OCI-M2 (cell line): ENCODE results near the gene TANC1.

Experiments
- DNase-seq: peaks from one replicate; lab custom pipeline; 2025; ENCODE audit not compliant: unreplicated experiment; lab: John Stamatoyannopoulos, UW

Gene TANC1

GRCh38 chr2:159211447-159212396 lies 243.3 kb downstream of the TANC1 start:
- DNase-seq, result no peak

DNA sequence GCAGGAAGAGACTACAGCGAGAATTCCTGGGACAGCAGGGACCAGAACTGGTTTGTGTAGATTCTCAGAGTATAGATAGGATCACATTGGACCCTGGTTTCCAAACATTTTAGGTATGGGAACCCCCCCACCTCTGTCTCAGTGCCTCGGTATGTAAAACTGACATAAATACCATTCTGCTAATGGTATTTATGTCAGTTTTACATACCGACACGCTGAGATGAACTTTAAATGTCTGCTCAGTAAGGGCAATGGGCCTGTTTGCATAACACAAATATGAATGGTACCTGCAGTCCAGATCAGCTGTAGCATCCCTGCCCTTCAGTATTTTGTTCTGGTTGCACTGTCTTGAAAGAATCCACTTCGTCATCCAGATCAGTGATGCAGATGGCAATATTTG lies 244.9 kb downstream of the TANC1 start:
- no peak for DNase-seq

GRCh38 chr2:159214325-159214865 lies 246.0 kb downstream of the TANC1 start:
- DNase-seq, result no peak

GRCh38 chr2:159215116-159215515 lies 246.7 kb downstream of the TANC1 start:
- DNase-seq, result no peak

DNA sequence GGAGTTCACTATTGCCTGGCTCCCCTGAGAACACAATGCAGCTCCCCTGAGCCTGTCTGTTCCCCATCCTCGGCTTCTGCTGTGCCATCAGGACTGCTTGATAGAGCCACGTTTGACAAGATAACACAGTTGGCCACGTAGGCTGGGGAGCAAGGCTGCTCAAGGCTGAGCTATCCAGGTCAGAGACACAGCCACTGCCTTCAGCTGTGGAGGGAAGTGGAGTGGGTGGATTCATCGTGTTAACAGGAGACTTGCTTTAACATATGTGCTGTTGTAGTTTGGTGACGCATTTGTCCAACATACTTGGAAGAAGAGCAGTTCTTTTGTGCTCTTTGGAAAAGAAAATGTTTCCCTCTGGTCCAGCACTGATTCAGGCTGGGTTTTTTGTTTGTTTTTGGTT lies 249.2 kb downstream of the TANC1 start:
- DNase-seq, result no peak

GRCh38 chr2:159218389-159218788 lies 249.9 kb downstream of the TANC1 start:
- no peak for DNase-seq

DNA sequence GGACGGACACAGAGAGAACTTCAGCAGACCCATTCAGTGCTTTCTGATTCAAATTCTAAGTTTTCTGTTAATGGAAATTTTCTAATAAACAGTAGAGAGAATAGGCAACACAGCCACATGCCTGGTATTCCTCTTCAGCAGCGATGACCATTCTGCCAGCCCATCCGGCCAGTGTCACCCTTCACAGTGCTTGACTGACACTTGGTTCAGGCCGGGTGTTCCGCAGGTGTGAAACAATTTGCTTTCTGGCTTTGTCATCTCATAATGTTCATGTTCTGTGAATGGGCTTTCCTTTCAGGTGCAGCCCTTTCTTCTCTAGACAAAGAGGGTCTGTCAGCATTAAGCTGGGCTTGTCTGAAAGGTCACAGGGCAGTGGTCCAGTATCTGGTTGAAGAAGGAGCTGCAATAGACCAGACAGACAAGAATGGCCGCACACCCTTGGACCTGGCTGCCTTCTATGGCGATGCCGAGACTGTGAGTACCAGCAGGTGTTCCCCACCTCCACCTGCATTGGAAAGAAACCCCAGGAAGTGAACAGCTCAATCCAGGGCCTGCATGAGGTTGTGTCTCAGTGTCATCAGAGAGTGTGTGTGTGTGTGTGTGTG lies 251.1 kb downstream of the TANC1 start:
- no peak for DNase-seq

GRCh38 chr2:159224061-159224813 lies 255.8 kb downstream of the TANC1 start:
- DNase-seq, result no peak

- DNase-seq, result no peak
Observed at GRCh38 chr2:159225025-159226016, 256.9 kb downstream of the TANC1 start.

DNA sequence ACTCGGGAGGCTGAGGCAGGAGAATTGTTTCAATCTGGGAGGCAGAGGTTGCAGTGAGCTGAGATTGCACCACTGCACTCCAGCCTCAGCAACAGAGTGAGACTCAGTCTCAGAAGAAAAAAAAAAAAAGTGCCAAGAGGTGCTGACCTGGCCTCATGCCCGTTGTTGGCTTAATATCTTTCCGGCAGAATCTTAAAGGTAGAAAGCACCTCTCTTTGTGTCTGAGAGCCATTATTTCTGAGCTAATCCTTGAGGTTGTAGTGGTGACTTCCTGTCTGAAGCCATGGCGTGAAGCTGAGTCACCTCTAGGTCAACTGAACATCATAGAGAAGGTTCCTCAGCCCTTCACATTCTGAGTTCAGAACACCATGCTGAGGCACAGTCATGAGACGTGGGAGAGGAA lies 257.6 kb downstream of the TANC1 start:
- DNase-seq, result no peak

- no peak for DNase-seq
Observed at GRCh38 chr2:159226608-159227385, 258.4 kb downstream of the TANC1 start.

DNA sequence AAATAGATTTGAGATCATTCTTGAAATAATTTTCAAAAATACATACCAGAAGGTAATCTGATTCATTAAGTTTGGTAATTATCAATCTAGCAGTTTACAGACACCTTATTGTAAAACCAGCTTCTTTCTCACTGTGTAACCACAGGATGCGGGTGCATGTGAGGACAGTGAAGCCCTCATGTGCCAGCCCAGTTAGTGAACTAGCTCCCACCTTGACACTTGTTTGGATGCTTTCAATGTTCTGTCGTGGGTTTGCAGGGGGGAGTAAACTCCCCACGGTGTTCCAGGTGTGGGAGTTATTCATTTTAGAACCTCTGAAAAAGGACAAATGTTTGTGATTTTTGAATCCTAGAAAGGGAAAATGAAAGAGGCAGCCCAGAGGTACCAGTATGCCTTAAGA lies 259.0 kb downstream of the TANC1 start:
- DNase-seq, result no peak

DNA sequence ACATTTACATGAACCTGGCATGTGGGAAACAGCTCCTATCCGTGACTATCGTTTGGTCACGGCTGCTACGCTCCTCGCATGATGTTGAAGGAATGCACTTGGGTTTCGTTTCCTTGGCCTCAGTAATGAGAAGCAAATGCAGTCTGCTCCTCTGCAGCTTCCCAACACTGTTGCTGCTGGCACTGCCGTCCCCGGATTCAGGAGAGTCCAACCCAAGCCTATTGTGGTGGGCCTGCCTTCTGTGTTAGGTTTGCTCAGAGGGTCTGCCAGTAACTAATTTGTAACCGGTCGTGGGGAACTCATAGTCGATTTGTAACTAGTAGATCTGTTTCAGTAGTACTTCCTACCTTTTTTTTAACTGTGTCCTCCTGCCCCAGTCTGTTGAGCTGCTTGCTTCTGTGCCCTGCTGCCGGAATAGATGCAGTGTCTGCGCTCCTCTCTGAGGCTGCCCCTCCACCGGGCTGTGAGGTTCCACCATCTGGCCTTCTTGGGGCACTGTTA lies 259.7 kb downstream of the TANC1 start:
- DNase-seq, result no peak

- no peak for DNase-seq
Observed at GRCh38 chr2:159229476-159230144, 261.2 kb downstream of the TANC1 start.

DNA sequence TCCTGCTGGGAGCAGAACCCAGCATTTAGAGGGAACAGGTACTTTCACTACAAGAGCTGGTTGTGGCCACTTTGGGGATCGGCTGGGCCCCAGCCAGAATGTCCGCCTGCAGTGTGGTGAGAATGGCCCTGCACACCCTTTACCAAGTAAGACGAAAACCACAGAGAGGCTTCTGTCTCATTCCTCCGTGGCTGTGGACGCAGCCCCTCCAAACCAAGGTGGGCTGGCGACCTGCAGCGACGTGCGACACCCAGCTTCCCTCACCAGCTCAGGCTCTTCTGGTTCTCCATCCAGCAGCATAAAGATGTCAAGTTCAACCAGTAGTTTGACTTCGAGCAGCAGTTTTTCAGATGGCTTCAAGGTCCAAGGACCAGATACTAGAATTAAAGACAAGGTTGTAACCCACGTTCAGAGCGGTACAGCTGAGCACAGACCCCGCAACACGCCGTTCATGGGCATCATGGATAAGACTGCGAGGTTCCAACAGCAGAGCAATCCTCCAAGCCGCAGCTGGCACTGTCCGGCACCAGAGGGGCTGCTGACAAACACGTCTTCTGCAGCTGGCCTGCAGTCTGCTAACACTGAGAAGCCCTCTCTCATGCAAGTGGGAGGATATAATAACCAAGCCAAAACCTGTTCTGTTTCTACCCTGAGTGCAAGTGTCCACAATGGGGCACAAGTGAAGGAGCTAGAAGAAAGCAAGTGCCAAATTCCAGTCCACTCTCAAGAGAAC lies 261.9 kb downstream of the TANC1 start:
- no peak for DNase-seq

DNA sequence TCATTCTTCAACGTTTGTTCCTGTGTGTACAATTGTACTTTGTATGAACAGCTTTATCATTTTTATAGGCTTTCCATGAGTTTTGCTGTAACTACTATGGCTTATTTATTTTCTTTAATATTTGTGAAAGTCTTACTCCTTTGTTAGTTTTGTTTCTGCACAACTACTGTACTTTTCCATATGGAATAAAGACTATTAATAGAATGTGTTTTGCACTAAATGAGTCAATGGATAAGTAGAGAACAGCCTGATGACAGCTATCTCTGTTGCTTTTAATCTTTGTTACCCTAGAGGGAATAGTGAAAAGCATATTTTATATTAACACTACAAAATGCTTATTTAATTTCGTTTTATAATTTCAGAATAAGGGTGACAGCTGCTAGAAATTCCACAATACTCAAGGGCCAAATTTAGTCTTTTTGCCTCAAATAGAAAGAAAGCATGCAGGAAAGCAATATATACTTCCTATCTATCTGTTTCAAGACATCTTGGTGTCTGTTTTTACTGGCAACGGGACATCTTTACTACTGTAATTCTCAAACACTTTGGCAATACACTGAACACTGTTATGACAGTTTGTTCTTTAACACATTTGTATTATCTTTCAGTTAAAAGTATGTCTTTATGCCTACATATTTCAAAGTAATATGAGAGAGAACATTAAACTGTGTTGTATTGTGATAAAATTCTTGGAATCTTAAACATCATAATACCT lies 264.2 kb downstream of the TANC1 start:
- no peak for DNase-seq

DNA sequence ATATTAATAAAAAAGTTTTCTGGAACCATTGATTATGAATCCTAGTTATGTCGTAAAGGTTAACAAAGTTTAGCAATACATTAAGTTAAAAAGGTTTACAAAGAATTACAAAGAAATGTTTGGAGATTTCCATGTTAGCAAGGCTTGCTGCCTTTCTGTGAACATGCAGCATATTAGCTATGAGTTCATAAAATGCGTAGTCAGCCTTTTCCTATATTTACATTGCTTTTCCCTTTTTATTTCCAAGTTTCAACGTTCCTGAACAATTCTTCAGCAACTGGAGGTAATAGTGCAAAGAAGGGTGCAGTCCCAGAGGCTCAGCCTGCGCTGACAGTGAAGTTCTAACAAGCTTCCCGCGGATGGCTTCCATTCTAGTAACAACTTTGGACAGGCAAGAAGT lies 266.4 kb downstream of the TANC1 start:
- no peak for DNase-seq
